Skin of body (tissue), 2 donors: ENCODE measurements around the gene MAPKAP1. TPM values are rescaled to one million over a fixed set of nuclear protein-coding genes. Genes with fewer than 3 reads are reported as not detected.

Experiments used
- DNase-seq: peaks from one replicate; lab custom pipeline; 2025; lab: John Stamatoyannopoulos, UW
- total RNA-seq: library from RNA; depleted of rRNA; stranded (reverse); fragments of >200 nt; gene quantifications from one replicate; pipeline ENCODE4 v1.2.3, GENCODE V29; 2014

The MAPKAP1 gene
- total RNA-seq, 1 donor from 2014 or later, result 35.2 TPM

GRCh38 chr9:125537442-125538091 lies 169.4 kb downstream of the MAPKAP1 start:
- DNase-seq, result no peak

GRCh38 chr9:125536776-125537175 lies 170.2 kb downstream of the MAPKAP1 start:
- no peak for DNase-seq

- no peak for DNase-seq
Observed at GRCh38 chr9:125536167-125536772, 170.7 kb downstream of the MAPKAP1 start.

- DNase-seq, result no peak
Observed at GRCh38 chr9:125534971-125535701, 171.9 kb downstream of the MAPKAP1 start.

GRCh38 chr9:125532812-125533594 lies 174.0 kb downstream of the MAPKAP1 start:
- no peak for DNase-seq

GRCh38 chr9:125532412-125532811 lies 174.6 kb downstream of the MAPKAP1 start:
- no peak for DNase-seq

GRCh38 chr9:125529589-125530515 lies 177.2 kb downstream of the MAPKAP1 start:
- DNase-seq, result no peak

GRCh38 chr9:125529107-125529506 lies 177.9 kb downstream of the MAPKAP1 start:
- DNase-seq, result no peak

- no peak for DNase-seq
Observed at GRCh38 chr9:125527471-125528002, 179.5 kb downstream of the MAPKAP1 start.

GRCh38 chr9:125525921-125526631 lies 180.9 kb downstream of the MAPKAP1 start:
- DNase-seq, result peak; percentile 97

- peak; percentile 75 for DNase-seq
Observed at GRCh38 chr9:125524583-125525355, 182.2 kb downstream of the MAPKAP1 start.

GRCh38 chr9:125523681-125524080 lies 183.3 kb downstream of the MAPKAP1 start:
- DNase-seq, result no peak

- no peak for DNase-seq
Observed at GRCh38 chr9:125522328-125522725, 184.7 kb downstream of the MAPKAP1 start.

GRCh38 chr9:125521462-125522327 lies 185.3 kb downstream of the MAPKAP1 start:
- DNase-seq, result peak; percentile 41

GRCh38 chr9:125519734-125520133 lies 187.3 kb downstream of the MAPKAP1 start:
- no peak for DNase-seq

GRCh38 chr9:125517577-125517976 lies 189.4 kb downstream of the MAPKAP1 start:
- no peak for DNase-seq

GRCh38 chr9:125515983-125516940 lies 190.7 kb downstream of the MAPKAP1 start:
- DNase-seq, result peak; percentile 45
